HG03378 (cell line): Measurements from ENCODE around the gene TMEM200B.
"Not testable (repeated sequence)": the region's sequence is repeated elsewhere in the genome, so short reads cannot be mapped to it uniquely, and the experiment has no call there.

Experiments used
- ATAC-seq: cut with Tn5 transposase; IDR thresholded peaks from one replicate; pipeline ENCODE4 v1.9.1; 2021; ENCODE audit warnings: mild to moderate bottlenecking, moderate library complexity; ENCODE audit not compliant: unreplicated experiment

Gene TMEM200B

DNA sequence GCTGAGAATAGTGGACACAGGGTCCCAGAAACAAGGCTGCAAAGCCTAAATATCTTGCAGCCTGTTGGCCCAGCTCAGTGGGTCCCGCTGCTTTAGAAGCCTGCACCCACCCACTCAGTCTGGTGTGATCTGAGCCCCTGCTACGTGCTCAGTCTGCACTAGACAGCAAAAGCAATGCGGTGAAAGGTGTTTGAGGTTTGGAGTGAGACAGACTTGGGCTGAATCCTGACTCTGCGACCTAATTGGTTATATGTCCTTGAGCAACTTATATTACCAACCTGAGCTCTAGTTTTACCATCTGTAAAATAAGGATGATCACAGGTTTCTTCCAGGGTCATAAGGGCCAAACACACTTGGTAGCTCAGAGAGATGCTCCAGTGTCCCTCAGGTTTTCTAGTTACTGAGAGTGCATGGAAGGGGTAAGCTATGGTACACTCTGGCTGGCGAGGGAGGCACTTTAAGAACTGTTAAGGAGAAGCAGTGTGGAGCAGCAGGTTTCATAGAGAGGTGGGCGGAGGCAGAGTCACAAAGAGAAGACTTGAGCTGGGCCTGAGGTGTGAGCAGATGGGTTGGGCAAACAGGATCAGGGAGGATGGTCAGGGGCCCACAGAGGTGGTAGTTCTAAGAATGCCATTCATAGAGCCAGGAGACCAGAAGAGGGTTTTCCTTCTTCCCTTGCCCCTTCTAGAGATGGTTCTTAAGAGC lies 10.1 kb downstream of the TMEM200B start:
- ATAC-seq: no peak

- no peak for ATAC-seq
Observed at GRCh38 chr1:29112705-29113412, 10.8 kb downstream of the TMEM200B start.

DNA sequence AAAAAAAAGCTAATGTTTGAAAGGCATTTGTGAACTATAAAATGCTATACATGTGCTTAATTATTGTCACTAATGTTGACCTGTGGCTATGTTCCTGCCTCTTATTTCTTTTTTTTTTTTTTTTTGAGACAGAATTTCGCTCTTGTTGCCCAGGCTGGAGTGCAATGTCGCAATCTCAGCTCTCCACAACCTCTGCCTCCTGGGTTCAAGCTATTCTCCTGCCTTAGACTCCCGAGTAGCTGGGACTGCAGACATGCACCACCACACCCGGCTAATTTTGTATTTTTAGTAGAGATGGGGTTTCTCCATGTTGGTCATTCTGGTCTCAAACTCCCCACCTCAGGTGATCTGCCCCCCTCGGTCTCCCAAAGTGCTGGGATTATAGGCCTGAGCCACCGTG lies 15.7 kb downstream of the TMEM200B start:
- not testable (repeated sequence) for ATAC-seq

- ATAC-seq: no peak
Observed at GRCh38 chr1:29105822-29106221, 17.9 kb downstream of the TMEM200B start.

DNA sequence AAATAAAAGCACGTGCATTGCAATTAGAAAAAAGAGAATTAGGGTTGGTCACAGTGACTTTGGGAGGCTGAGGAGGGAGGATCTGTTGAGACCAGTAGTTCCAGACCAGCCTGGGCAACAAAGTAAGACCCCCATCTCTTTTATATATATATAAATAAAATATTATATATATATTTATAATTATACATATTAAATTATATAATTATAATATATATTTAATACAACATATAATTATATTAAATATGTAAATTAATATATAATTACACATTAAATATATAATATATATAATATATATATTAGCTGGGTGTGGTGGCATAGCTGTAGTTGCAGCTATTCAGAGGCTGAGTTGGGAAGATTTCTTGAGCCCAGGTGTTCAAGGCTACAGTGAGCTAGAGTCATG lies 23.2 kb downstream of the TMEM200B start:
- ATAC-seq: no peak

- no peak for ATAC-seq
Observed at GRCh38 chr1:29099286-29099685, 24.4 kb downstream of the TMEM200B start.

DNA sequence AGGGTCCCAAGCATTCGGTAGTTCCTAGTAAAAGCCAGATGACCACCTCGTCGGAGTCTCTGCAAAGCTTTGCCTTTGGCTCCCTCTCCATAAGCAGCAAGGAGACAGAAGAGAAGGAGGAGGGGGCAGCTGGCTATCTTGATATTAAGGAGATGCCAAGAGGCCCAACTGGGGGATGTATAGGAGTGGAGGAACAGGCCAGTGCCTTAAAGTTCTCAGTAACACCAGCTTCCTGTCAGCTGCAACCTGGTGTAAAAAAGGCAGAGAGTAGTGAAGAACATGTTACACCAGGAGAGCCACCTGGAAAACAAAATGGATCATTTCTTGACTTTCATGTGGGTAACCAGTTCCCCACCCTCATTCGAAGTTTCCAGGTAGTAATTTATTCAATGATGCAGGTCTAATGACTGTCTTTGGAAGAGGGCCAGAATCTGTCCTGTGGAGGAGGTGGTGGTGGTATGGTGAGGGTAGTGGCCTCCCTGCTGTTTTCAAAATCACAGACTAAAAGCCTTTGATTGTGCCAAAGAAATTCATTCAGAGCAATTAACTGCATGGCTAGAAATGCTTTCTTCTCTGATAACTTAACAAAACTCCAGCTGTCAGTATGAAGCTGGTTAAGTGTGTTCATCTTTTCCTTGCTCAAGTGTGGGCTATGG lies 27.3 kb downstream of the TMEM200B start:
- ATAC-seq: no peak

DNA sequence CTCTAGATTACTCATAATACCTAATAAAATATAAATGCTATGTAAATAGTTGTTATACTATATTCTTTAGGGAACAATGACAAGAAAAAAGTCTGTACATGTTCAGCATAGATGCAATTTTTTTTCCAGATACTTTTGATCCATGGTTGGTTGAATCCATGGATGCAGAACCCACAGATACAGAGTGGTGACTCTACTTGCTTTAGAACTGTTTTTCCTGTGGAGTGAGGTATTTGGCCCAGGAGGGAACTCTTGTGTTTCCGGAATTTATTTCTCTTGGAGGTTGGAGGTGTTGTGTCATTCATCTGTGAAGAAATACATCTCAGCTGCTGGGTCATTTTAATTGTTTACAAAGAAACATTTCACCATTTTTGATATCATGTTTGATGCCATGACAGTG lies 28.7 kb downstream of the TMEM200B start:
- no peak for ATAC-seq

- ATAC-seq: no peak
Observed at GRCh38 chr1:29094433-29094832, 29.3 kb downstream of the TMEM200B start.

- ATAC-seq: not testable (repeated sequence)
Observed at GRCh38 chr1:29092704-29093103, 31.0 kb downstream of the TMEM200B start.

DNA sequence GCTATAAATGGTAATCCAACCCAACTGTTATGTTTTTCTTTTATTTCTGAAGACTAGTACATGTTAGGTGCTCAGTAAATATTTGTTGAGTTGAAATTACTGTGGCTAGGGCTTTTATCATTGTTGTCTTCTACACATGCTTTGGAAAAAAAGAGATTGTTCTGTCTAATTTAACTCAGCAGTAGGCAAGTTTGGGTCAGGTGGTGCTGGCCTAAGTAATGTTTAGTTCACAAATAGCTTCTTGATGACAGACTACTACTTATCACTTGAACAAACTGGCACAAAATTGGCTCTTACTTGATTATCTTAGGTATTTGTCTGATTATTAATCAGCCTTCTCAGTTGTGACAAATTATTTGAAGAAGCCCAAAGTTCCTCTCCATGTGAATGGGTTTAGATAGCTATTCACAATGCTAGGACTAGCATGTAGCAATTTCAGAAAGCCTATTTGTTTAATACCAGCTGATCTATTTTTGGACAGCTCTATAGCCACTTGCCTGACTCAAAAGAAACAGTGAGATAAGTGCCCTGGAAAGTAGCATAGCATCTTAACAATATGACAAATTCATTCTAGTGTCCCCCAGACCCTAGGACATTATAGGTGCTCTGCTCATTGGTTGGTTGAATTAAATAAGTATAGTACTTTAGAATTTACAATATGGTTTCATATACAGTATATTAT lies 32.6 kb downstream of the TMEM200B start:
- ATAC-seq: no peak

- ATAC-seq: no peak
Observed at GRCh38 chr1:29084196-29084521, 39.5 kb downstream of the TMEM200B start.

- ATAC-seq: no peak
Observed at GRCh38 chr1:29083317-29084195, 40.1 kb downstream of the TMEM200B start.

- no peak for ATAC-seq
Observed at GRCh38 chr1:29082519-29082918, 41.2 kb downstream of the TMEM200B start.

GRCh38 chr1:29081201-29081600 lies 42.5 kb downstream of the TMEM200B start:
- ATAC-seq: no peak

DNA sequence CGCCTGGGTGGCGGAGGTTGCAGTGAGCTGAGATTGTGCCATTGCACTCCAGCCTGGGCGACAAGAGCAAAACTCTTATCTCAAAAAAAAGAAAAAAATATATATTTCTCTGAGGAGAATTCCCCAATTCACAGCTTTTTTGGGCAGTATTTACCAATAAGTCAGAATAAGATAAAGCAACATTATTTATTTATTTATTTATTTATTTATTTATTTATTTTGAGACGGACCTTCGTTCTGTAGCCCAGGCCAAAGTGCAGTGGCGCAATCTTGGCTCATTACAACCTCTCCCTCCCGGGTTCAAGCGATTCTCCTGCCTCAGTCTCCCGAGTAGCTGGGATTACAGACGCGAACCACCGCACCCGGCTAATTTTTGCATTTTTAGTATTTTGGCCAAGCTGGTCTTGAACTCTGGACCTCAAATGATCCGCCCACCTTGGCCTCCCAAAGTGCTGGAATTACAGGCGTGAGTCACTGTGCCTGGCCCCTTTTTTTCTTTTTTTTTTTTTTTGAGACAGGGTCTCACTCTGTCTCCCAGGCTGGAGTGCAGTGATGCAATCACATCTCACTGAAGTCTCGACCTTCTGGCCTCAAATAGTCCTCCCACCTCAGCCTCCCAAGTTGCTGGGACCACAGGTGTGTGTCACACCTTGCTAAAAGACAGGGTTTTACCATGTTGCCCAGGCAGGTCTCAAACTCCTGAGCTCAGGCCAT lies 43.6 kb downstream of the TMEM200B start:
- ATAC-seq: not testable (repeated sequence)

DNA sequence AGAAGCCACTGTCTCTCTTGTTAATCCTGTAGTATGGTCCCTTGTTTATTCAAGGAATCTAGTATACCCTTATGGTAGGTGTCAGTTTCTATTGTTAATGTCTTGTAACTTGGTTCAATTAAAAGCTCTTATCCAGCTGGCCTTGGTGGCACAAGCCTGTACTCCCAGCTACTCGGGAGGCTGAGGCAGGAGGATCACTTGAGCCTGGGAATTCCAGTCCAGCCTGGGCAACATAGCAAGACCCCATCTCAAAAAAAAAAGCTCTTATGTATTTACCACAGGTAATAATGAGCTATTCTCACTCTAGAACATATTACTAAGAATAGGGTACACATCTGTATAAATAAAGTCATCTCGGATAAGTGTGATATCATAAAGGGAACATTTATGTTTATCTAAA lies 46.5 kb downstream of the TMEM200B start:
- ATAC-seq: no peak
